ENCODE data around the gene DOC2B. TPM values are rescaled to one million over a fixed set of nuclear protein-coding genes. Genes with fewer than 3 reads are reported as not detected.
"Not testable (repeated sequence)": the region's sequence is repeated elsewhere in the genome, so short reads cannot be mapped to it uniquely, and the experiment has no call there.

The DOC2B gene
- total and polyA plus RNA-seq, 4 donors: 0.13 to 35.3 (median 8.2) TPM

GRCh38 chr17:139401-140205 is 41.8 kb downstream of the DOC2B start:
- H3K4me1 ChIP-seq (ENCODE audit: control insufficient read depth in 1 of 2, insufficient read depth in 2 of 2, low read length in 2 of 2); intact Hi-C loops (cut with DNase I); H3K4me3 ChIP-seq (ENCODE audit: low read length in 2 of 2); H3K27me3 ChIP-seq (ENCODE audit: control insufficient read depth in 1 of 2, insufficient read depth in 2 of 2, low read length in 1 of 2); H3K9me3 ChIP-seq (ENCODE audit: control insufficient read depth, low read length); ATAC-seq (ENCODE audit: low FRiP score); H3K27ac ChIP-seq (ENCODE audit: low read depth in 1 of 2, low read length in 2 of 2); H3K36me3 ChIP-seq (ENCODE audit: control insufficient read depth in 1 of 2, insufficient read depth in 2 of 2, low read length in 1 of 2): not testable (repeated sequence)
- peak; percentile 44 to 47 for DNase-seq
- WGBS, 2 donors: 70 to 72% methylated on average over 10 to 21 of the region's 22 CpGs

- DNase-seq; H3K27me3 ChIP-seq (ENCODE audit: control insufficient read depth in 1 of 2, insufficient read depth in 2 of 2, low read length in 1 of 2); H3K27ac ChIP-seq (ENCODE audit: low read depth in 1 of 2, low read length in 2 of 2); H3K4me3 ChIP-seq (ENCODE audit: low read length in 2 of 2); H3K4me1 ChIP-seq (ENCODE audit: control insufficient read depth in 1 of 2, insufficient read depth in 2 of 2, low read length in 2 of 2); H3K36me3 ChIP-seq (ENCODE audit: control insufficient read depth in 1 of 2, insufficient read depth in 2 of 2, low read length in 1 of 2); intact Hi-C loops (cut with DNase I); ATAC-seq (ENCODE audit: low FRiP score); H3K9me3 ChIP-seq (ENCODE audit: control insufficient read depth, low read length): not testable (repeated sequence)
- 83 to 85% methylated on average over 3 to 11 of the region's 16 CpGs for WGBS, 2 donors
These were observed 44.2 kb downstream of the DOC2B start, which contains the start of gene SCGB1C2 for GRCh38 chr17:137166-137807. Gene SCGB1C2 (plus strand): TSS chr17:137569. CDS start chr17:137591, 22 bp downstream.

GRCh38 chr17:136531-136930 is 44.9 kb downstream of the DOC2B start:
- H3K27me3 ChIP-seq (ENCODE audit: control insufficient read depth in 1 of 2, insufficient read depth in 2 of 2, low read length in 1 of 2); H3K36me3 ChIP-seq (ENCODE audit: control insufficient read depth in 1 of 2, insufficient read depth in 2 of 2, low read length in 1 of 2); H3K27ac ChIP-seq (ENCODE audit: low read depth in 1 of 2, low read length in 2 of 2); H3K4me3 ChIP-seq (ENCODE audit: low read length in 2 of 2); H3K9me3 ChIP-seq (ENCODE audit: control insufficient read depth, low read length); intact Hi-C loops (cut with DNase I); H3K4me1 ChIP-seq (ENCODE audit: control insufficient read depth in 1 of 2, insufficient read depth in 2 of 2, low read length in 2 of 2): not testable (repeated sequence)
- 0 to 3% methylated on average over 3 of the region's 4 CpGs for WGBS, 2 donors
- DNase-seq: peak; percentile 73 to 86
- peak; percentile 93 for ATAC-seq (ENCODE audit: low FRiP score)

- H3K27me3 ChIP-seq (ENCODE audit: control insufficient read depth in 1 of 2, insufficient read depth in 2 of 2, low read length in 1 of 2); H3K36me3 ChIP-seq (ENCODE audit: control insufficient read depth in 1 of 2, insufficient read depth in 2 of 2, low read length in 1 of 2); DNase-seq; H3K4me1 ChIP-seq (ENCODE audit: control insufficient read depth in 1 of 2, insufficient read depth in 2 of 2, low read length in 2 of 2); intact Hi-C loops (cut with DNase I); H3K4me3 ChIP-seq (ENCODE audit: low read length in 2 of 2); ATAC-seq (ENCODE audit: low FRiP score); H3K27ac ChIP-seq (ENCODE audit: low read depth in 1 of 2, low read length in 2 of 2); H3K9me3 ChIP-seq (ENCODE audit: control insufficient read depth, low read length): not testable (repeated sequence)
- whole genome bisulfite sequencing, 2 donors: no CpG with 5 or more reads among the region's 1 CpG
These were observed 45.6 kb downstream of the DOC2B start for GRCh38 chr17:135895-136294.

- H3K4me1 ChIP-seq (ENCODE audit: control insufficient read depth in 1 of 2, insufficient read depth in 2 of 2, low read length in 2 of 2); H3K27me3 ChIP-seq (ENCODE audit: control insufficient read depth in 1 of 2, insufficient read depth in 2 of 2, low read length in 1 of 2); H3K36me3 ChIP-seq (ENCODE audit: control insufficient read depth in 1 of 2, insufficient read depth in 2 of 2, low read length in 1 of 2); H3K27ac ChIP-seq (ENCODE audit: low read depth in 1 of 2, low read length in 2 of 2); intact Hi-C loops (cut with DNase I); ATAC-seq (ENCODE audit: low FRiP score); H3K4me3 ChIP-seq (ENCODE audit: low read length in 2 of 2); H3K9me3 ChIP-seq (ENCODE audit: control insufficient read depth, low read length): not testable (repeated sequence)
- DNase-seq: peak; percentile 12 to 61
- WGBS, 2 donors: 82 to 83% methylated on average over 6 of the region's 6 CpGs
These were observed 46.4 kb downstream of the DOC2B start for GRCh38 chr17:135022-135421.

GRCh38 chr17:134332-134785 is 47.1 kb downstream of the DOC2B start:
- intact Hi-C loops (cut with DNase I); H3K4me1 ChIP-seq (ENCODE audit: control insufficient read depth in 1 of 2, insufficient read depth in 2 of 2, low read length in 2 of 2); H3K27me3 ChIP-seq (ENCODE audit: control insufficient read depth in 1 of 2, insufficient read depth in 2 of 2, low read length in 1 of 2); H3K27ac ChIP-seq (ENCODE audit: low read depth in 1 of 2, low read length in 2 of 2); H3K4me3 ChIP-seq (ENCODE audit: low read length in 2 of 2); H3K36me3 ChIP-seq (ENCODE audit: control insufficient read depth in 1 of 2, insufficient read depth in 2 of 2, low read length in 1 of 2); H3K9me3 ChIP-seq (ENCODE audit: control insufficient read depth, low read length): not testable (repeated sequence)
- WGBS, 2 donors: 67 to 73% methylated on average over 4 to 13 of the region's 25 CpGs
- DNase-seq (peak in 1 of 2 donors; percentile 33), ATAC-seq (ENCODE audit: low FRiP score) (peak; percentile 71)

- intact Hi-C loops (cut with DNase I); H3K27ac ChIP-seq (ENCODE audit: low read depth in 1 of 2, low read length in 2 of 2); H3K27me3 ChIP-seq (ENCODE audit: control insufficient read depth in 1 of 2, insufficient read depth in 2 of 2, low read length in 1 of 2); H3K36me3 ChIP-seq (ENCODE audit: control insufficient read depth in 1 of 2, insufficient read depth in 2 of 2, low read length in 1 of 2); ATAC-seq (ENCODE audit: low FRiP score); H3K4me1 ChIP-seq (ENCODE audit: control insufficient read depth in 1 of 2, insufficient read depth in 2 of 2, low read length in 2 of 2); H3K4me3 ChIP-seq (ENCODE audit: low read length in 2 of 2); H3K9me3 ChIP-seq (ENCODE audit: control insufficient read depth, low read length): not testable (repeated sequence)
- 84 to 94% methylated on average over 9 to 11 of the region's 40 CpGs for WGBS, 2 donors
- DNase-seq: peak in 1 of 2 donors; percentile 11
These were observed 47.5 kb downstream of the DOC2B start for GRCh38 chr17:133932-134331.

GRCh38 chr17:118339-118917 is 63.0 kb downstream of the DOC2B start:
- H3K27me3 ChIP-seq (ENCODE audit: control insufficient read depth in 1 of 2, insufficient read depth in 2 of 2, low read length in 1 of 2); H3K4me3 ChIP-seq (ENCODE audit: low read length in 2 of 2); ATAC-seq (ENCODE audit: low FRiP score); intact Hi-C loops (cut with DNase I); H3K4me1 ChIP-seq (ENCODE audit: control insufficient read depth in 1 of 2, insufficient read depth in 2 of 2, low read length in 2 of 2); H3K27ac ChIP-seq (ENCODE audit: low read depth in 1 of 2, low read length in 2 of 2); H3K36me3 ChIP-seq (ENCODE audit: control insufficient read depth in 1 of 2, insufficient read depth in 2 of 2, low read length in 1 of 2); H3K9me3 ChIP-seq (ENCODE audit: control insufficient read depth, low read length): not testable (repeated sequence)
- peak in 1 of 2 donors; percentile 90 for DNase-seq
- 0 to 3% methylated on average over 13 to 19 of the region's 20 CpGs for WGBS, 2 donors
